SJSA1 (cell line): Measurements from ENCODE around the gene PIK3R2. TPM values are rescaled to one million over a fixed set of nuclear protein-coding genes. Genes with fewer than 3 reads are reported as not detected.

Experiments used
- DNase-seq, 2 experiments: peaks; one replicate each; pipeline ENCODE4 v3.0.0-alpha.2; 2015 to 2020; ENCODE audit warnings: low spot score in 2 of 2, low read depth in 1 of 2
- H3K27ac ChIP-seq: fragments of 250-450 bp; sonication (Bioruptor Pico); 2 replicates; pipeline ENCODE4 v1.5.1; 2020; ENCODE audit warnings: mild to moderate bottlenecking, moderate library complexity
- H3K27me3 ChIP-seq: fragments of 250-450 bp; sonication (Bioruptor Pico); replicated peaks from 2 replicates; pipeline ENCODE4 v1.5.1; 2020; ENCODE audit warnings: mild to moderate bottlenecking, moderate library complexity
- H3K36me3 ChIP-seq: fragments of 250-450 bp; sonication (Bioruptor Pico); 2 replicates; pipeline ENCODE4 v1.5.1; 2020; ENCODE audit warnings: mild to moderate bottlenecking
- H3K4me1 ChIP-seq: fragments of 250-450 bp; sonication (Bioruptor Pico); replicated peaks from 2 replicates; pipeline ENCODE4 v1.6.1; 2021; ENCODE audit warnings: mild to moderate bottlenecking
- H3K4me3 ChIP-seq: fragments of 250-450 bp; sonication (Bioruptor Pico); 2 replicates; pipeline ENCODE4 v1.5.1; 2020; ENCODE audit warnings: mild to moderate bottlenecking
- H3K9me3 ChIP-seq: fragments of 250-450 bp; sonication (Bioruptor Pico); replicated peaks from 2 replicates; pipeline ENCODE4 v1.5.1; 2020; ENCODE audit warnings: mild to moderate bottlenecking
- total RNA-seq: library from RNA; depleted of rRNA; stranded (reverse); fragments of >200 nt; shearing (Covaris generic); gene quantifications from 2 replicates; pipeline ENCODE4 v1.2.3, GENCODE V29; 2014

Gene PIK3R2
- total RNA-seq, 1 experiment from 2014 or later: 35.0 TPM

DNA sequence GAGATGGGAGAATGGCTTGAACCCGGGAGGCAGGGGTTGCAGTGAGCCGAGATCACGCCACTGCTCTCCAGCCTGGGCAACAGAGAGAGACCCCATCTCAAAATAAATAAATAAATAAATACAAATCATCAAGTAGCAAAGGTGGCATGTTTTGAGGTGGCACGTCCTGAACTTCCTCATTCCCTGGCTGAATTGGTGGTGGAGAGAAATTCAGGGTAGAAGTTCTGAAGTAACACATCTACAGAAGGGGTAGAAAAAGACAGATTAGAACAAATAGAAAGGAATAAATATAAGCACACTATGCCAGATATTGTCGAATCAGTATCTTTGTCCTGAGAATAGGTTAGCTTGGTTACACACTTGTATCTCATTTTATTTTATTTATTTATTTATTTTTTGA lies 27.0 kb downstream of the PIK3R2 start:
- no peaks in the 10 kb centered on the region for H3K9me3 ChIP-seq

DNA sequence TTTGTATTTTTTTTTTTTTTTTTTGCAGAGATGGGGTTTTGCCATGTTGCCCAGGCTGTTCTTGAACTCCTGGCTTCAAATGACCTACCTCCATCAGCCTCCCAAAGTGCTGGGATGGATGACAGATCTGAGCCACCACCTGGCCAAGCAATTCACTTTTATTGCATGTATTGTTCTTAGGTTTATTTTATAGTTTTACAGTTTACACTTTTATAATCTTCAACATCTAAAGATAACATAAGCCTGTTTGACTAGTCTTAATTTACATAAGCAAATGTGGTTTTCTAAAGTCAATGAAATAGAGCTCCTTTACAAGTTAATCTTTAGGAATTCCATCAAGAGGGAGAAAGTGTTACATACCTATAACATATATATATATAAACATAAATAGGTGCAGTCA lies 30.6 kb downstream of the PIK3R2 start:
- H3K27ac ChIP-seq: no peak overlapping the region

More for the DNA sequence above, 27.0 kb downstream of the PIK3R2 start:
- H3K27me3 ChIP-seq: peaks cover 31% of the 10 kb centered on the region
- H3K27ac ChIP-seq: no peak overlapping the region
- no peaks in the 10 kb centered on the region for H3K36me3 ChIP-seq
- DNase-seq: no peak
- H3K4me1 ChIP-seq: no peaks in the 10 kb centered on the region
- H3K4me3 ChIP-seq: no peak overlapping the region

DNA sequence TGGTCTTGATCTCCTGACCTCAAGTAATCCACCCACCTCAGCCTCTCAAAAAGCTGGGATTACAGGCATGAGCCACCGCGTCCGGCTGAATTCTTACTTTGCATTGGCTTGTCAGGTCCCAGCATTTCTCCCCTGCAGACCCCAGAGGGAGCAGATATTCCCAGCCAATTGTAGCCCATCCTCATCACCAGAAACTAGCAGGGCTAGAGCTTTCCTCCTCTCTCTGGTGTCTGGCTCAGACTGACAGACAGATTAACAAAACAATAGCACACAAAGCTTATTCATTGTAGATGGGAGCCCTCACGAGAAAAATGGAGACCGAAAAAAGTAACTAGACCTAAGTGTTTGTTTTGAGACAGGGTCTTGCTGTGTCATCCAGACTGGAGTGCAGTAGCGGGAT lies 32.6 kb downstream of the PIK3R2 start:
- H3K27me3 ChIP-seq: peaks cover 24% of the 10 kb centered on the region
- no peak overlapping the region for H3K27ac ChIP-seq
- H3K4me1 ChIP-seq: no peaks in the 10 kb centered on the region
- DNase-seq: no peak
- H3K4me3 ChIP-seq: no peak overlapping the region
- no peaks in the 10 kb centered on the region for H3K9me3 ChIP-seq
- H3K36me3 ChIP-seq: no peaks in the 10 kb centered on the region

More for the DNA sequence above, 30.6 kb downstream of the PIK3R2 start:
- H3K4me3 ChIP-seq: no peak overlapping the region
- no peaks in the 10 kb centered on the region for H3K9me3 ChIP-seq
- no peaks in the 10 kb centered on the region for H3K4me1 ChIP-seq
- H3K36me3 ChIP-seq: no peaks in the 10 kb centered on the region
- peaks cover 32% of the 10 kb centered on the region for H3K27me3 ChIP-seq
- DNase-seq: no peak

DNA sequence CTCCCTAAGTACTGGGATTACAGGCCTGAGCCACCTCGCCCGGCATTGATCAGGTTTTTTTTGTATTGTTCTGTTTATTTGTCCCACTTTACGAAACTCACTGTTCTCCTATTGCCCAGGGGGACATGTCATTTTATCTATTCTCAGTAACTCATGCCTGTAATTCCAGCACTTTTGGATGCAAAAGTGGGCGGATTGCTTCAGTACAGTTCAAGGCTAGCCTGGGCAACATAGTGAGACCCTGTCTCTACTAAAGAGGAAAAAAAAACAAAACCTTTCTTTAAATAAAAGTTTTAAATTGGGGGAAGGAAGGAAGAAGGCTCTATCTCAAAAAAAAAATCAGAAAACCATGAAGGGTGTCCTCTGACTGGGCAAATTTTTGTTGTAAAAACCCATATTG lies 37.3 kb downstream of the PIK3R2 start:
- peaks cover 3% of the 10 kb centered on the region; the same call in 1 of the 2 replicates for H3K36me3 ChIP-seq

DNA sequence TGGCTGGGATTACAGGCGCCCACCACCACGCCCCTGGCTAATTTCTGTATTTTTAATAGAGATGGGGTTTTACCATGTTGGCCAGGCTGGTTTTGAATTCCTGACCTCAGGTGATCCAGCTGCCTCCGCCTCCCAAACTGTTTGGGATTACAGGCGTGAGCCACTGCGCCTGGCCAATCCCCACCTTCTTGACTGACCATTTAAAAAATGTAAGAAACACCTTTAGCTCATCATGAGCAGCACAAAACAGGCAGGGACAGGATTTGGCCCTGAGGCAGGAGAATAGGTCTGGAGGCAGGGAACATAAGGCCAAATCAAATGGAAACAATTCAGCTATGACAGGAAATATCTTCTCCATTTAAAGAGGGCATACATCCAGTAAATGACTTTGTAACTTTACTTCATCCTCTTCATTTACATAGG lies 38.7 kb downstream of the PIK3R2 start:
- Histone ChIP-seq H3K36me3 (peaks cover 9% of the 10 kb centered on the region), H3K4me3 (peak overlapping the region; percentile 38), H3K27ac (no peak overlapping the region), H3K9me3 (no peaks in the 10 kb centered on the region), H3K4me1 (peaks cover 9% of the 10 kb centered on the region), H3K27me3 (no peaks in the 10 kb centered on the region)
- DNase-seq: no peak

More for the DNA sequence above, 37.3 kb downstream of the PIK3R2 start:
- Histone ChIP-seq H3K27ac (no peak overlapping the region), H3K4me1 (peaks cover 9% of the 10 kb centered on the region), H3K27me3 (no peaks in the 10 kb centered on the region; the same call in 1 of the 2 replicates), H3K9me3 (no peaks in the 10 kb centered on the region), H3K4me3 (no peak overlapping the region)
- no peak for DNase-seq

DNA sequence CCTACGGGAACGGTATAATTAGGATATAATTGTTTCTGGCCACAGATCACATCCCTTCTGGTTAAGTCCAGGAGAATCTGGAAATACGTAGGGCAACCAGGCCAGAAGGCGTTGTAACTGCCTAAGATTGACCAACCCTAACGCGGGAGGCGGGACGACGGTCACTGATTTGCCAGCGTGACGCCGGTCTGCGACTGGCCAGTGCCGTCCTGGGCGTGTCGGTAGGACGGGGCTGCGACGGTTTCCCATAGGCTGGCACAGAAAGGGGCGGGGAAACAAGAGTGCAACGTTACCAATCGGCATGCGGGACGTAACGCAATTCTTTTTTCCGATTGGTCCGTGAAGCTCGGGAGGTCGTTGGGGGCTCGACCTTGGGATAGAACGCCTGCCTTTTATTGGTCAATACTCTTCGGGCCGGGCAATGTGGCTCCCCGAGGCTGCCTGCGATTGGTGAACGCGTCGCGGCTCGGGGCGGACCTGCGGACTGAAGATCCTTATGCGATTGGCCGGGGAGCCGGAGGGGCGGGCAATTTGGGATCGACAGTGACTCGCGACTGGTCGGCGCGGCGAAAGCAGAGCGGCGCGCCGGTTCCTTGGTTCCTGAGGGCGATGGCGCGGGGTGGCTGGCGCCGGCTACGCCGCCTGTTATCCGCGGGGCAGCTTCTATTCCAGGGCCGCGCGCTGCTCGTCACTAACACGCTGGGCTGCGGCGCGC lies 39.9 kb downstream of the PIK3R2 start, which contains the start of gene MPV17L2:
TSS of gene MPV17L2 (plus strand) at position 546 of the 715 bp plus-strand sequence. CDS start at position 610, 64 bp downstream.
- Histone ChIP-seq H3K4me1 (peaks cover 9% of the 10 kb centered on the region), H3K36me3 (peaks cover 9% of the 10 kb centered on the region), H3K9me3 (no peaks in the 10 kb centered on the region), H3K27me3 (no peaks in the 10 kb centered on the region), H3K27ac (peak within 1 kb of the TSS; percentile 10), H3K4me3 (peak within 1 kb of the TSS; percentile 77)
- DNase-seq: peak; percentile 99

DNA sequence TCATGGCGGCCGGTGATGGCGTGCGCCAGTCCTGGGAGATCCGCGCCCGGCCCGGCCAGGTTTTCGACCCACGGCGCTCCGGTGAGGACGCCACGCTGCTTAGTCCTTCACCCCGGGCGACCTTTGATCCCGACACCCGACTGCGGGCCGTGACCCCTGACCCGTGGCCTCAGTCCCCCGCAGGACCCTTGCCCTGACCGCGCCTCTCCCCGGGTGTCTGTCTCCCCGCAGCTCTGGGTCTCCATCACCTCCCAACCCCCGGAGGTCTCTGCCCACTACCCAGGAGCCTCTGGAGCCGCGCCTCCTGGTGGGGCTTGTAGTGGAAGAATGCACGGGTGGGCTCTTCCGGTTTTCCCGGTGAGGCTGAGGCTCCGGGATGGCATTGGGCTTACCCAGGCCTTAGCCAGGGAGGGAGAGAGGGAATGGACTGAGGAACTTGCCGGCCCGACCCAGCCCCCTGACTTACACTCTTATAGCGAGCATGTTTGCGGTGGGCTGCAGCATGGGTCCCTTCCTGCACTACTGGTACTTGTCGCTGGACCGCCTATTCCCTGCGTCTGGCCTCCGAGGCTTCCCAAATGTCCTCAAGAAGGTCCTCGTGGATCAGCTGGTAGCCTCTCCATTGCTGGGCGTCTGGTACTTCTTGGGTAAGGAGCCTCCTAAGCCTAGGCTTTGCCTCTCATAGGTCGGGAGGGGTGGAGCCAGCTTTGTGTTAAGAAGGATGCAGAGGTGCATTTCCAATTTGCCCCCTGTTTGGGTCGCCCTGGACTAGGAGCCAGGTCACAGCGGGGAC lies 40.6 kb downstream of the PIK3R2 start:
- peak overlapping the region; percentile 77 for H3K4me3 ChIP-seq
- H3K27ac ChIP-seq: 0 out of 2 replicates have a peak overlapping the region, but pooled peaks have one; percentile 9
- H3K4me1 ChIP-seq: peaks cover 9% of the 10 kb centered on the region

DNA sequence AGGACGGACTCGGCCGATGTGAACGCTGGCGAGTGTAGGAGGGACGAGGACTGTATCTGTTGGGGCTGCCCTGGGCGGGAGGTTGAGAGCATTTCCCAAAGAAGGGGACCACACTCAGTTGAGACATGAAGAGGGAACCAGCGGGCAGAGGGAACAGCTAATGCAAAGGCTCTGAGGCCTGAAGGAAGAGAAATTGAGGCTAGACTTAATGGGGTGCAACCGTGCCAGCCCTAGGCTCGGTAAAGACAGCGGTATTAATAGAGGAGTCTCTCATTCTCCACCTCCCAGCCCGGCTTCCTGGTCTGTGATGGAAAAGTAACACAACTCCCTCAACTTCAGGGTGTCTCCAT lies 41.2 kb downstream of the PIK3R2 start:
- H3K27me3 ChIP-seq: no peaks in the 10 kb centered on the region
- H3K27ac ChIP-seq: no peak overlapping the region
- H3K9me3 ChIP-seq: no peaks in the 10 kb centered on the region
- DNase-seq: no peak
- peaks cover 9% of the 10 kb centered on the region for H3K4me1 ChIP-seq
- H3K36me3 ChIP-seq: peaks cover 9% of the 10 kb centered on the region
- peak overlapping the region; percentile 77 for H3K4me3 ChIP-seq

More for the DNA sequence above, 40.6 kb downstream of the PIK3R2 start:
- Histone ChIP-seq H3K36me3 (peaks cover 9% of the 10 kb centered on the region), H3K27me3 (no peaks in the 10 kb centered on the region), H3K9me3 (no peaks in the 10 kb centered on the region)
- DNase-seq: peak in 1 of 2 experiments; percentile 29

DNA sequence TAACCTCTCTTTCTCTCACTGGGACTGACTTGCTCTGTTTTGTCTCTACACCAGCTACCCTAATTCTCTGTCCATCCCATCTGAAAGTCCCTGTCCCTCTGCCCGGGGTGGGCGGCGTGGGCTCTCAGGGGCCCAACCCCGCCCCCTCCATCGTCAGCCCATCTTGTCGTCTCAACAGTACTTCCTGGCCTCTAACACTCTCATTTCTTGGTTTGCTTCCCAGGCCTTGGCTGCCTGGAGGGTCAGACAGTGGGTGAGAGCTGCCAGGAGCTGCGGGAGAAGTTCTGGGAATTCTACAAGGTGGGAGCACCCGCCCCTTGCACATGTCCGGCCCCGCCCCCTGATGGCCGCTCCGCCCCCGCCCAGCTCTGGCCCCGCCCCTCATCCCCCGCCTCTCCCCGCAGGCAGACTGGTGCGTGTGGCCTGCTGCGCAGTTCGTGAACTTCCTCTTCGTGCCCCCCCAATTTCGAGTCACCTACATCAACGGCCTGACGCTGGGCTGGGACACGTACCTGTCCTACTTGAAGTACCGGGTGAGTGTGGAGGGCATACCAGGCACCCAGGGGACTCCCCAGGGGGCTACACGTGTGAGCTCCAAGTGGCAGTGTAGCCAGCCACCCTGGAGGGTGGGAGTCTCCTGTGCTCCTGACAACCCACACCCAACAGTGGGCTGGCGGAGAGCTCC lies 41.7 kb downstream of the PIK3R2 start:
- Histone ChIP-seq H3K27me3 (no peaks in the 10 kb centered on the region), H3K4me1 (peaks cover 9% of the 10 kb centered on the region), H3K4me3 (no peak overlapping the region), H3K9me3 (no peaks in the 10 kb centered on the region), H3K27ac (no peak overlapping the region), H3K36me3 (peaks cover 9% of the 10 kb centered on the region)
- no peak for DNase-seq

DNA sequence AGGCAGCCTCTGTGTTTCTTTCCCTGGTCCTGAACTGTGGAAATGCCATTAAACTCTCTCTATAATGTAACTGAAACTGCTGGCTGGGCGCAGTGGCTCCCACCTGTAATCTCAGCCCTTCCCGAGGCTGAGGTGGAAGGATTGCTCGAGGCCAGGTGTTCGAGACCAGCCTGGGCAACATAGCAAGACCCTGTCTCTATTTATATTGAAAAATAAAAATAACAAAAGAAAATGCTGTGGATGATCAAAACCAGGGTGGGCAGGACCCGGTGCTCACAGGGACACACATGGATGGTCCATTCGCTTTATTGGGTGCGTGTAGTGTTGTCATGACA lies 43.5 kb downstream of the PIK3R2 start:
- Histone ChIP-seq H3K4me1 (peaks cover 9% of the 10 kb centered on the region), H3K4me3 (no peak overlapping the region), H3K9me3 (no peaks in the 10 kb centered on the region), H3K27ac (no peak overlapping the region), H3K27me3 (no peaks in the 10 kb centered on the region), H3K36me3 (peaks cover 9% of the 10 kb centered on the region)
- DNase-seq: no peak

DNA sequence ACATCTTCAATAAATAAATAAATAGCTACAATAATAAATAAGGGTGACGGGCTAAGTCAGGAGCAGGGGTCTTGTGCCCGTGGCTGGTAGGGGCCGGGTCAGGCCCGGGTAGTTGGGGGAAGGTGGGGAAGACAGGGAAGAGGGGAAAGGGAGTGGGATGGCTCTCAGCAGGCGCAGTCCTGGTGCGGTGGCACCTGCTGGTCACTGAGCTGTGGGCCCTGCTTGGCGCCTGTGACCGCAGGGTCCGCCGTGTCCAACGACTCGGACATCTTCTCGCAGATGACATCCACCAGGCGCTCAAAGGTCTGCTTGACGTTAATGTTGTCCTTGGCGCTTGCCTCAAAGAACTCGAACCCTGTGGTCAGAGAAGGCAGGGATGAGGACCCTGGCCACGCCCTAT lies 44.3 kb downstream of the PIK3R2 start:
- Histone ChIP-seq H3K9me3 (no peaks in the 10 kb centered on the region), H3K27me3 (no peaks in the 10 kb centered on the region), H3K36me3 (peaks cover 9% of the 10 kb centered on the region), H3K4me3 (no peak overlapping the region), H3K4me1 (peaks cover 9% of the 10 kb centered on the region), H3K27ac (no peak overlapping the region)
- no peak for DNase-seq

DNA sequence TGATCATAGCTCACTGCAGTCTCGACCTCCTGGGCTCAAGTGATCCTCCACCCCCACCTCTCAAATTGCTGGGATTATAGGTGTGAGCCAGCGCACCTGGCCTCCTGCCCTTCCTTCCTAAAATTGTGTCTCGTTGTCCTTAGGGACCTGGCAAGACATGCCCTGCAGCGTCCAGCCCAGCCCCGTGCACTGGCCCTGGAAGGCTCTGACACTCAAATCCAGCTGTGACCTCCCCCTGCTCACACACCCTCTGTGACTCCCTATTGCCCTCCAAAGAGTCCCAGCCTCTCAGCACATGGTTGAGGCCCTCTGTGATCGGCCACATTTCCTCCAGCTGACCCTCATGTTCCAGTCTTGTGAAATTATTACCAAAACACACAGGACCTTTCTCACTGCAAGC lies 45.0 kb downstream of the PIK3R2 start:
- Histone ChIP-seq H3K36me3 (peaks cover 9% of the 10 kb centered on the region), H3K4me1 (peaks cover 12% of the 10 kb centered on the region), H3K27ac (no peak overlapping the region), H3K27me3 (no peaks in the 10 kb centered on the region), H3K4me3 (no peak overlapping the region), H3K9me3 (no peaks in the 10 kb centered on the region)
- DNase-seq: no peak

DNA sequence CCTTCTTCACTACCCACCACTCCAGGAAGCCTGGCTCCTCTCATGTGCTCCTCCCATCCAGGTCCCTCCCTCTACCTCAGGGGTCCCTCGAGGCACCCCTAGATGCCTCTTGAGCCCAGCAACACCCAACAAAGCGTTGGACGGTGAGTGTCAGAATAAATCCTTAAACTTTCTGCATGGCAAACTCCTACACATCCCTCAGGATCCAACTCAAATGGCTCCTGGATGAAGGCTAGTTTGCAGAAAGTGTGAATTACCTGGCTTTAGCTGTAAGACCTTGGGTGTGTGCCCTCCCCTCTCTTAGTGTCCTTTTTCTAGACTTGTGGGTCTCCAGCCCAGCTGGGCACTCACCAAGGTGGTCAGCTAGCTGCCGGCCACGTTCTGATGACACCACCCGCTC lies 45.4 kb downstream of the PIK3R2 start:
- Histone ChIP-seq H3K9me3 (no peaks in the 10 kb centered on the region), H3K36me3 (peaks cover 9% of the 10 kb centered on the region), H3K27ac (no peak overlapping the region), H3K27me3 (no peaks in the 10 kb centered on the region), H3K4me3 (no peak overlapping the region), H3K4me1 (peaks cover 16% of the 10 kb centered on the region)
- DNase-seq: no peak

DNA sequence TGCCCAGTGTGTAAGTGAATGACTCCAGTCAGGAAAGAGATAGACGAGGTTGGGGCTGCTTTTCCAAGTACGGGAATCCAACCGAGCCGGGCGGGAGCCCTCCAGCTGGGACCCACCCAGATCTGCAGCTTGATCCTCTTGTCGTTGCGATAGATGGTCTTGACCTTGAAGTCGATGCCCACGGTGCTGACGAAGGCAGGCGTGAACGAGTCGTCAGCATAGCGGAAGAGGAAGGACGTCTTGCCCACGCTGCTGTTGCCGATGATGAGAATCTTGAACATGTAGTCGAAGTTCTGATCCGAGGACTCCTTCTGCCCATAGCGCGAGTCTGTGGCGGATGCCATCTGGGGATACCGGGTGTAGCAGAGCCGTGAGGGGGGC lies 49.4 kb downstream of the PIK3R2 start:
- no peak overlapping the region for H3K4me3 ChIP-seq
- no peak overlapping the region for H3K27ac ChIP-seq
- peaks cover 18% of the 10 kb centered on the region for H3K4me1 ChIP-seq
- no peaks in the 10 kb centered on the region for H3K9me3 ChIP-seq
- H3K27me3 ChIP-seq: no peaks in the 10 kb centered on the region
- DNase-seq: no peak
- no peaks in the 10 kb centered on the region for H3K36me3 ChIP-seq
